Prostate gland (tissue), 2 donors: ENCODE data around the gene FLT1. TPM values are rescaled to one million over a fixed set of nuclear protein-coding genes. Genes with fewer than 3 reads are reported as not detected.

Experiments used
- DNase-seq: peaks from one replicate; pipeline ENCODE4 v3.0.0-alpha.2; 2019; ENCODE audit warnings: low spot score
- H3K27ac ChIP-seq, 2 donors: fragments of 200-600 bp; sonication (generic); 2 replicates each; pipeline ENCODE4 v1.5.1; 2017 to 2019
- H3K27me3 ChIP-seq: fragments of 200-600 bp; sonication (generic); replicated peaks from 2 replicates; pipeline ENCODE4 v1.5.1; 2019; ENCODE audit not compliant: insufficient read depth
- H3K36me3 ChIP-seq, 2 donors: fragments of 200-600 bp; sonication (generic); 1 replicate in 1 of 2; 2 replicates in 1 of 2; pipeline versions ENCODE4 v1.5.1 to v1.8.1; 2017 to 2019
- H3K4me1 ChIP-seq: fragments of 200-600 bp; sonication (generic); replicated peaks from 2 replicates; pipeline ENCODE4 v1.5.1; 2019
- H3K4me3 ChIP-seq, 2 donors: fragments of 200-600 bp; sonication (generic); 2 replicates each; pipeline ENCODE4 v1.5.1; 2017 to 2019
- H3K9me3 ChIP-seq: fragments of 200-600 bp; sonication (generic); 2 replicates; pipeline ENCODE4 v1.5.1; 2017
- POLR2A ChIP-seq: fragments of 450-650 bp; IDR thresholded peaks from one replicate; pipeline ENCODE4 v1.6.1; 2016; ENCODE audit warnings: antibody characterized with exemption, mild to moderate bottlenecking
- POLR2AphosphoS5 ChIP-seq: sonication (generic); formaldehyde crosslinking; IDR thresholded peaks from one replicate; pipeline ENCODE4 v1.6.1; 2017; ENCODE audit warnings: antibody characterized with exemption
- WGBS: methylation state at CpG from one replicate; pipeline ENCODE4 v1.1.5; 2018; 5-methylcytosine and 5-hydroxymethylcytosine counted together
- intact Hi-C: fragments of 100-400 bp; cut with DNase I; formaldehyde crosslinking; loops from one replicate; pipeline ENCODE4 v1.14.2; 2022
- total RNA-seq, 2 donors: library from RNA; depleted of rRNA; stranded (reverse); fragments of >200 nt; gene quantifications; one replicate each; pipeline ENCODE4 v1.1.0, GENCODE V29; 2016
- TF ChIP-seq, protein P1 (sequence below), 4 experiments: fragments of 200-600 bp in 2 of 4; fragments of 450-650 bp in 2 of 4; sonication (generic) in 2 of 4; IDR thresholded peaks; 1 replicate in 3 of 4; 2 replicates in 1 of 4; pipeline ENCODE4 v1.5.1; 2016 to 2019; ENCODE audit warnings: antibody characterized with exemption in 4 of 4, mild to moderate bottlenecking in 2 of 4, moderate library complexity in 2 of 4

FLT1 gene
- total RNA-seq, 2 donors from 2014 or later: 9.1 to 27.0 TPM

DNA sequence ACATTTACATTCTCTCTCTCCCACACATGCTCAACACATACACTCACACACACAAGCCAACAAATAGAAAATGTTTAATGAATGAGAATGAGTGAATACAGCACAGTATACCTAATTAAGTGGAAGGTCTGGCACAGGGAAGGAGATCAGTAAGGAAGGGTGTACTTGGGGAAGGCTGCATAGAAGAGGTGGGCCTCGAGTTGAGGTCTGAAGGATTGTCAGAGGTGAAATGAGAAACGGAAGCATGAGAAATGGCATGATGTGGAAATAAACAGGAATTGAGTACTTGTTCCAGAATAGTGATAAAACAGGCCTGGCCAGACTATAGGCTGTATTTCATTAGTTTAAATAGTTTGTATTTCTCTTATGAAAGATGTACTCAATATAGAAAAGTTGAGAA, 136.2 kb downstream of the FLT1 start:
- H3K9me3 ChIP-seq: no peaks in the 10 kb centered on the region
- H3K4me1 ChIP-seq: no peaks in the 10 kb centered on the region
- no peak for TF ChIP-seq POLR2A
- no peak for TF ChIP-seq POLR2AphosphoS5
- TF ChIP-seq, protein P1, sequence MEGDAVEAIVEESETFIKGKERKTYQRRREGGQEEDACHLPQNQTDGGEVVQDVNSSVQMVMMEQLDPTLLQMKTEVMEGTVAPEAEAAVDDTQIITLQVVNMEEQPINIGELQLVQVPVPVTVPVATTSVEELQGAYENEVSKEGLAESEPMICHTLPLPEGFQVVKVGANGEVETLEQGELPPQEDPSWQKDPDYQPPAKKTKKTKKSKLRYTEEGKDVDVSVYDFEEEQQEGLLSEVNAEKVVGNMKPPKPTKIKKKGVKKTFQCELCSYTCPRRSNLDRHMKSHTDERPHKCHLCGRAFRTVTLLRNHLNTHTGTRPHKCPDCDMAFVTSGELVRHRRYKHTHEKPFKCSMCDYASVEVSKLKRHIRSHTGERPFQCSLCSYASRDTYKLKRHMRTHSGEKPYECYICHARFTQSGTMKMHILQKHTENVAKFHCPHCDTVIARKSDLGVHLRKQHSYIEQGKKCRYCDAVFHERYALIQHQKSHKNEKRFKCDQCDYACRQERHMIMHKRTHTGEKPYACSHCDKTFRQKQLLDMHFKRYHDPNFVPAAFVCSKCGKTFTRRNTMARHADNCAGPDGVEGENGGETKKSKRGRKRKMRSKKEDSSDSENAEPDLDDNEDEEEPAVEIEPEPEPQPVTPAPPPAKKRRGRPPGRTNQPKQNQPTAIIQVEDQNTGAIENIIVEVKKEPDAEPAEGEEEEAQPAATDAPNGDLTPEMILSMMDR (IDR thresholded peaks at IDR 0.05): no peak
- H3K4me3 ChIP-seq: no peak overlapping the region
- no peak overlapping the region for H3K27ac ChIP-seq
- no peaks in the 10 kb centered on the region for H3K27me3 ChIP-seq
- 80% methylated on average over 2 of the region's 2 CpGs for WGBS
- no peak for DNase-seq
- no peaks in the 10 kb centered on the region for H3K36me3 ChIP-seq
- intact Hi-C loops: no loop called here

DNA sequence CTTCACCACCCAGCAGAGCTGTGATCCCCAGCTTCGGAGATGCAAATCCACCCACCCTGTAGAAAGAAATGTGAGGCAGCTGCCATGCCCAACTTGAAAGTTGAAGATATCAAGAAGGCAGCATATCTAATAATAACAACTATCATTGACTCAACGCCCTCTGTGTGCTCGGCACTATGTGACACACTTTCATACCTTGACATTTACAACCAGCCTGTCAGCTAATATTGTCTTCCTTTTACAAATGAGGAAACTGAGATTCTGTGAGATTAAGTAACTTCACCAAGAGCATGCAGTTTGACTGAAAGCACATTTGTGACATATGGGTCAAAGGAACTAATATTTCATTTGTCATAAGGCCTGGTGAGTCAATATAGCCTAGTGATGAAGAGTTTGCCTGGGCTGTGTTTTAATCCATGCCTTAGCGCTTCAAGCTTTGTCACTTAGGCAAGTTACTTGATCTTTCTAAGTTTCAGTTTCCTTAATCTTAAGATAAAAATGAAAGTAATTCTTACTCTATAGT, 137.0 kb downstream of the FLT1 start:
- intact Hi-C loops: no loop called here
- no peak for DNase-seq
- no peak for TF ChIP-seq POLR2AphosphoS5
- TF ChIP-seq, protein P1 (IDR thresholded peaks at IDR 0.05): no peak
- no peak overlapping the region for H3K4me3 ChIP-seq
- no peak overlapping the region for H3K27ac ChIP-seq
- H3K36me3 ChIP-seq: no peaks in the 10 kb centered on the region
- no peaks in the 10 kb centered on the region for H3K9me3 ChIP-seq
- 80% methylated on average over 4 of the region's 4 CpGs for WGBS
- H3K27me3 ChIP-seq: no peaks in the 10 kb centered on the region
- H3K4me1 ChIP-seq: no peaks in the 10 kb centered on the region

DNA sequence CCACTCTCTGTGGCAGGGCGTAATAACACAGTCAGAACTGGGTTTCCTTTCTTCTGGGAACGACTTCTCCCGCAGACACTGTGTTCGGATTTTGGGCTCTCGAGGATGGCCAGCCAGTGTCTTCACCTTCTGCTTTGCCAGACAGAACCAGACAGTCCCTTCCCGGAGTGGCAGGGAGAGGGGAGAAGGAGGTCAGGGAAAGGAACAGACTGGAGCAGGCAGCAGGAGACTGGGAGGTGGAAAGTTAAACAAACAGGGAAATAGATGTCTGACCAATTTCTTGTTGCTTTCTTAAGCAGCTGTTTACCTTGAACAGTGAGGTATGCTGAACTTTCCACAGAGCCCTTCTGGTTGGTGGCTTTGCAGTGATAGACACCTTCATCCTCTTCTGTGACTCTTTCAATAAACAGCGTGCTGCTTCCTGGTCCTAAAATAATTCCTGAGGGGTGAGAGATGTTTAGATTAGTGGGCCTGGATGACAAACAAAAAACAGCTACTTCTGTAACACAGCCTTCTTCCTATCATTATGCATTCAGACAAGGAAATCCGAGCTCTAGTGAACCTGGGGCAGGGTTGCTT, 137.6 kb downstream of the FLT1 start:
- 44% methylated on average over 8 of the region's 8 CpGs for WGBS
- intact Hi-C loops: no loop called here
- DNase-seq: no peak
- Histone ChIP-seq H3K27ac (no peak overlapping the region), H3K36me3 (no peaks in the 10 kb centered on the region), H3K9me3 (no peaks in the 10 kb centered on the region), H3K27me3 (no peaks in the 10 kb centered on the region), H3K4me1 (no peaks in the 10 kb centered on the region), H3K4me3 (no peak overlapping the region)
- TF ChIP-seq POLR2AphosphoS5 (no peak), POLR2A (no peak)
- TF ChIP-seq, protein P1 (IDR thresholded peaks at IDR 0.05): no peak

DNA sequence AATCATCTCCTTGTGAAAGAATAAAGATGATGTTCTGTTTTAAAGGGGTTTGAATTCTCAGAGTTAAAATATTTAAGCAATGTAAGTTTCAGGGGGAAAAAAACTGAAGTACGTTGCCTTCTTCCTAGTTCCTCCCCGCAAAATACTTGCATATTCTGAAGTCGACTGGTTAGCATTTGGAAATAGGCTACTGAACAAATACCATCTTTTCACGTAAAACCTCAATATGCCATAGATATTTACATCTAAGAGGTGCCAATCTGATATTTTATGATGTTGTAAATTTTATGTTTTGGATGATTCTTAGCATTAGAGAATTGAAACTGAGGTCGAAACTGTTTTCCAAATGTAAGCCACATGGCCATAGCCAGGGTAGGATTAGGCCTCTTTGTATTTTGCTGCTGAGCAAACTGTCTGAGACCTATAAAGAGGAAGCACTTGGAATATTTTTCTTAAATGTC, 138.3 kb downstream of the FLT1 start:
- intact Hi-C loops: no loop called here
- no peaks in the 10 kb centered on the region for H3K27me3 ChIP-seq
- DNase-seq: no peak
- no peaks in the 10 kb centered on the region for H3K4me1 ChIP-seq
- H3K27ac ChIP-seq: no peak overlapping the region
- TF ChIP-seq POLR2A (no peak), POLR2AphosphoS5 (no peak)
- TF ChIP-seq, protein P1 (IDR thresholded peaks at IDR 0.05): no peak
- H3K4me3 ChIP-seq: no peak overlapping the region
- no peaks in the 10 kb centered on the region for H3K9me3 ChIP-seq
- no peaks in the 10 kb centered on the region for H3K36me3 ChIP-seq
- 30% methylated on average over 5 of the region's 5 CpGs for WGBS

DNA sequence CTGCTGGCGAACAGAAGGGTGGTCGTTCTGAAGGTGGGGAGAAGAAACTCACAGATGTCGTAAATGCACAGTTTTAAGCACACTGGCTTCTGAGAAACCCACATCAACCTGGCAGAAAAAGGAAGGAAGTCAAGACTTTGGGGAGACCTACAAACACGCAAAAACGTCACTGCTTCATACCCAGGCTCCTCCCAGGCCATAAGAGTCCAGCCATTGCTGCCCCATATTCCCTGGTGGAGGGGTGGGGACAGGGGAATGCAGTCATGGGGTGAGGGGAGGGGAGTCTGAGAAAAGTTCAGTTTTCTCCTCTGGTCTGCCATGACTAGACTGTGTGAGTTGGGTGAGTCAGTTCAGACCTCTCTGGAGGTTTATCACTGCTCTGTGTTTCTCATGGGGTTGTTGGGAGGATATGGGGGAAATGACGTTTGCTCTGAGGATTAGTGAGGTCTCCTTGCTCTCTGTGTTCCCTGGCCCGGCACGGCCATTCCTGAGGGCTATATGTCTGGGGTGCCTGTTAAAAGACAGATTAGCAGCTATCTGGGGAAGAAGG, 139.0 kb downstream of the FLT1 start:
- H3K4me3 ChIP-seq: no peak overlapping the region
- no peaks in the 10 kb centered on the region for H3K27me3 ChIP-seq
- H3K4me1 ChIP-seq: no peaks in the 10 kb centered on the region
- H3K9me3 ChIP-seq: no peaks in the 10 kb centered on the region
- TF ChIP-seq POLR2A (no peak), POLR2AphosphoS5 (no peak)
- TF ChIP-seq, protein P1 (IDR thresholded peaks at IDR 0.05): no peak
- H3K27ac ChIP-seq: no peak overlapping the region
- 76% methylated on average over 8 of the region's 8 CpGs for WGBS
- H3K36me3 ChIP-seq: no peaks in the 10 kb centered on the region
- DNase-seq: no peak
- intact Hi-C loops: no loop called here
